H54 (cell line): Measurements from ENCODE around the gene DPF3.

Experiments
- DNase-seq: peaks from one replicate; pipeline ENCODE4 v3.0.0; 2011; ENCODE audit warnings: low spot score, mixed read lengths; ENCODE audit not compliant: insufficient read length
- FAIRE-seq: peaks from 3 replicates; lab custom pipeline; 2011; peaks lifted over from hg19 to GRCh38; lab: Jason Lieb, UNC
- POLR2A ChIP-seq: IDR thresholded peaks from 2 replicates; pipeline ENCODE4 v1.6.1; 2011; ENCODE audit warnings: low read depth, mild to moderate bottlenecking, low read length

The DPF3 gene

GRCh38 chr14:72800848-72801370, 93.0 kb downstream of the DPF3 start:
- no peak for FAIRE-seq
- no peak for DNase-seq
- no peak for TF ChIP-seq POLR2A

- TF ChIP-seq POLR2A: no peak
- DNase-seq (no peak), FAIRE-seq (no peak)
Observed at GRCh38 chr14:72800296-72800695, 93.6 kb downstream of the DPF3 start.

GRCh38 chr14:72796935-72797334, 97.0 kb downstream of the DPF3 start:
- no peak for FAIRE-seq
- no peak for DNase-seq
- TF ChIP-seq POLR2A: no peak

DNA sequence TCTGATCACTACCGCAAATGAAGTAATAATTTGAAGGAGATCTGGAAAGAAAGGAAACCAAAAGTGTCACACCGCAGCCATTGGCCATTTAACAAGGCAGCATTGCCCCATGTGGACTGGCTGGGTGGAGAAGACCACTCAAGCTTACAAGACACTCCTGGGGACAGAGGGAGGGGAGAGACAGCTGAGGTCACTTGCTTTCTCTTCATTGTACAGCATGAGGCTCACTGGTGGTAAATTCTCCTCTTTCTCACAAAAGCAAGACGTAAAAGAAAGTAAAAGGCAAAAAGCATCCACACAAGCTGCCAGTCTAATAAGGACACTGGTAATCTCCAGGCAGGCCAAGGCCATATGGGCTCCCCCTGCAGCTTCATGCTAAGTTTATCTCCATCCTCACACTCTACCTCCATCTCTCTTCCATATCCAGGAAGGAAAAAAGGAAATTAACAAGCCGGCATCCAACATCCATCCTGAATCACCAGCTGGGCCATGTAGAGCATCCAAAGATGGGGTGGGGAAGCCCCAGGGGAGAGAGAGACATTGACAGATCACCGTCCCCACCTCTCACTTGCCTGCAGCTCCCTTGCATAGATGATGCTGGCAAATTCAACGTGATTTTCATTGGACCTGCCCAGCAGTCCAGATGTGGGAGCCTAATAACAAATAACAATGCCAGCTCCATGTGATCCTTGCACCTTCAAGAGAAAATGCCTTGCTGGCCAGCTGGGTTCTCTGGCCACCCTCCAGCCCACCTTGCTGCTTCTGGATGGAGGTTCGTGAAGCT, 100.6 kb downstream of the DPF3 start:
- no peak for FAIRE-seq
- TF ChIP-seq POLR2A: no peak

GRCh38 chr14:72792051-72792788, 101.7 kb downstream of the DPF3 start:
- TF ChIP-seq POLR2A: no peak
- DNase-seq (no peak), FAIRE-seq (no peak)

More for the DNA sequence above, 100.6 kb downstream of the DPF3 start:
- no peak for DNase-seq

DNA sequence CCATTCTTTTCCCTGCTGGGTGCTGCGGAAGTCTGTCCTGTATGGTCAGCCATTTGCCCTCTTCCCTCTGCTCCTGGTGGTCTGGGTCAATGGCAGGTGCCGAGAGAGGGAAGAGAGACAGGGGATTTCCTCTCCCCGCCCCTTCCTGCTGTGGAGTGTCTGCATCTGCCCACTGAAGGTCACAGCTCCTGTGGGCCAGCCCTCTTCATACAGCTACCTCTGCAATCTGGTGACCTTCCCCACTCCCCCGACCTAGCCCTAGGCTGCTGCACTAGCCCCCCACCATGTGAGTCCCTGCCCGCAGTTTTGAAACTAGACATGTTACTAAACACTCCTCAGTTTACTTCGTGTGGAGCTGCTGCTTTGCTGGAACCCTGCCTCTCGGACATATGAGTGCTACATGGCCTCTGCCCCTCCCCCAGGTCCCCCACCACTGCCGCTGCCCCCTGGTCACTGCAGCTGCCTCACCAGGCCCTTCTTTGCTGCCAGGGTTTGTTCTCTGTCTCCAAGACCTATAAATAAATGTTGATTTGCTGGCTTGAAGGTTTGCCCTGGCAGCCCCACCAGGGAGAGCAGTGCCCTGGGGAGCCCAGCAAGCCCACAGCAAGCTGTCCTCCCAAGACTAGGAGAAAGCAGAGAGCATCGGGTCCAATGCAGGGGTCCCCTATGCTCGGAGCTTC, 102.9 kb downstream of the DPF3 start:
- FAIRE-seq (no peak), DNase-seq (no peak)
- TF ChIP-seq POLR2A: no peak

- DNase-seq (no peak), FAIRE-seq (no peak)
- TF ChIP-seq POLR2A: no peak
Observed at GRCh38 chr14:72788972-72789728, 104.8 kb downstream of the DPF3 start.

GRCh38 chr14:72788255-72788654, 105.6 kb downstream of the DPF3 start:
- TF ChIP-seq POLR2A: no peak
- FAIRE-seq (no peak), DNase-seq (no peak)

- TF ChIP-seq POLR2A: no peak
- FAIRE-seq: no peak
Observed at GRCh38 chr14:72787841-72788240, 106.1 kb downstream of the DPF3 start.

DNA sequence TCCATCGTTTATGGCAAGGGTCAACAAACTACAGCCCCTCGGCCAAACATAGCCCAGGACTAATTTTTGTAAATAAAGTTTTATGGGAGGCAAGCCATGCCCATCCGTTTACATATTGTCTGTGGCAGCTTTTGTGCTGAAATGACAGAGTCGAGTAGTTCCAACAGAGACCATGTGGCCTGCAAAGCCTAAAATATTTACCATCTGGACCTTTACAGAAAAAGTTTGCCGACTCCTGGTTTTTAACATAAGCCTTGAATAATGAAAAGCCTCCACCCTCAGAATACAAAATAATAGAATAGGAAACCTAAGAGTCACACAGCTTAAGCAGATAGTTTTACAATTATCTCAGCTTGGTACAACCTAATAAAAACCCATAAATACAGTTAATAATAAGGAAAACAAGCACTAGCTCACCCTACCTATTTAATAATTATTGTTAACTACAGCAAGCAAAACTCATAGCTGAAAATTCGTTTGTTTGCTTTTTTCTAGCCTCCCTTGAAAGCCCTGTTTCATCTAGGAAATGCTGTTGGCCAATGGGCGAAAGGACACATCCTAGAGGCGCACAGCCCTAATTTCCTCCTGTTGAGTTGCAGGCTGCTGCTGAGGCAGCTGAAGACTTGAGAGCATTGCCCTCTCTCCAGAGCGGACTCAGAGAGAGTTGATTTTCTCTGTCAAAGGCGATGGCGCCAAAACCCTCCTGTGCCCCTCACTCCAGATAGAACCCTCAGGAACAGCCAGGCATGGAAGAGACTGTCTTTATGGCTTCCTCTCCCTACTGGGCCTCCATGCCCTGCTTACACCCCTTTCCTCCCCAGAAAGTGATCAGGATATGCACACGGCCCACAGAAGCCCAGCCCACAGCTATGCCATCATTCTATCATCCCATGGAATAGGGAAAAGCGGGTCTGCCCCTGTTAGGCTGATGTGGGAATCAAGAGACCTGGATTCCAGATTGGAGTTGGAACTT, 107.2 kb downstream of the DPF3 start:
- no peak for TF ChIP-seq POLR2A
- no peak for DNase-seq
- no peak for FAIRE-seq

More at GRCh38 chr14:72787841-72788240, 106.1 kb downstream of the DPF3 start:
- DNase-seq: no peak

DNA sequence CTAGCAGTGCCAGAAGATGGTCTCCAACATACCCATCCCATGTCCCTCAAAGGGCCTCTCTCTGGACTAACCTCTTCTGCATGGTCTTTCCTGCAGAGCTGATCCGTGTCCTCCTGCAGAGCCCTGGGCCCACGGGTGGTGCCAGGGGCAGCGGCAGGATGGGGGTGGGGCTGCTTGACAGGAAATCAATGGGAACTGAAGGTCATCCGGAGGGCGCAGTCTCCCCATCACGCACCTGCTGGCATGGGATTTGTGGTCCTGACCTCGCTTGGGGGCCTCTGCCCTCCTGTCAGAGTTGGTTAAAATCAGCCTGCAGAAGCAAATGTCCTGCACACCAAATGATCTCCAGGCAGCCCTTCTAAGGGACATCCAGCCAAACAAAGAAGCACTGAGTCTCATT, 110.2 kb downstream of the DPF3 start:
- no peak for TF ChIP-seq POLR2A
- FAIRE-seq: no peak

DNA sequence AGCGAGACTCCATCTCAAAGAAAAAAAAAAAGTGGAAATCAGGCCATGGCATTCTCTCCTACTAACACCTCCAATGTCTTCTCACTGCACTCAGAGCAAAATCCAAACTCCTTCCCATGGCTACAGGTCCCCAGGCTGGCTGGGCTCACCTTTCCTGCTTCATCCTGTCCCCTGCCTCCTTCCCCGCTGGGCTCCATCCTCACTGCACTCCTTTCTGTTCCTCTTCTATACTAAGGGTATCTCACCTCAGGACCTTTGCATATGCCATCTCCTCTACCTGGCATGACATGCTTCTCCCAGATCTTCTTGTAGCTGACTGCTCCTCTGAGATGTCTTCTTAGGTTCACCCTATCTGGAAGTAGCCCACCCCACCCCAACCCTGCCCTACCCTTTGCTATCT, 111.1 kb downstream of the DPF3 start:
- DNase-seq (no peak), FAIRE-seq (no peak)
- no peak for TF ChIP-seq POLR2A

More for the DNA sequence above, 110.2 kb downstream of the DPF3 start:
- no peak for DNase-seq
